Motor neuron (in vitro differentiated cells): Measurements from ENCODE around the gene SPATA1. TPM values are rescaled to one million over a fixed set of nuclear protein-coding genes. Genes with fewer than 3 reads are reported as not detected.
A peak's percentile ranks its signal among the peaks of the same experiment; 100 is the strongest.
"Not testable (repeated sequence)": the region's sequence is repeated elsewhere in the genome, so short reads cannot be mapped to it uniquely, and the experiment has no call there.

Source experiments
- ATAC-seq, 8 experiments: fragments of 200-7000 bp; cut with Tn5 transposase; replicated peaks in 6 of 8; 2 replicates each; pipeline ENCODE4 v1.8.0; 2021; ENCODE audit warnings: mild to moderate bottlenecking in 8 of 8, moderate library complexity in 8 of 8
- H3K27ac ChIP-seq, 2 donors: fragments of 250-450 bp; sonication (Bioruptor Pico); 2 replicates each; pipeline ENCODE4 v1.9.0; 2021; ENCODE audit warnings: antibody characterized with exemption in 2 of 2, mild to moderate bottlenecking in 2 of 2, moderate library complexity in 1 of 2
- H3K4me1 ChIP-seq, 2 donors: fragments of 250-450 bp; sonication (Bioruptor Pico); replicated peaks in 1 of 2; 2 replicates each; pipeline ENCODE4 v1.6.1; 2021; ENCODE audit warnings: antibody characterized with exemption in 2 of 2, mild to moderate bottlenecking in 2 of 2, moderate library complexity in 1 of 2
- H3K4me3 ChIP-seq, 5 donors: fragments of 250-450 bp; sonication (Bioruptor Pico); 2 replicates each; pipeline ENCODE4 v1.9.0; 2021; ENCODE audit warnings: antibody characterized with exemption in 5 of 5, mild to moderate bottlenecking in 5 of 5, moderate library complexity in 4 of 5
- WGBS, 10 experiments: fragments of 450-650 bp; shearing (Covaris generic); methylation state at CpG; one replicate each; pipeline ENCODE4 v1.0.0; 2022; 5-methylcytosine and 5-hydroxymethylcytosine counted together
- in situ Hi-C, 9 experiments: fragments of 400-800 bp; cut with MboI; loops; one replicate each; pipeline ENCODE4 v1.15.0; 2021; ENCODE audit warnings: low sequenced_read_pairs in 9 of 9, low pct_unique_long_range_greater_than_20kb in 2 of 9; ENCODE audit not compliant: unreplicated experiment in 9 of 9
- total RNA-seq, 8 experiments: library from RNA; unstranded; fragments of 300-600 nt; gene quantifications; 2 replicates each; pipeline versions ENCODE4 v1.2.3 to v1.2.4, GENCODE V29; 2022

SPATA1 gene
- total RNA-seq, 8 experiments from 2014 or later: 0.67 to 3.3 (median 1.6) TPM

- in situ Hi-C loops: loop anchor here in 1 of 9 experiments (25.0 kb wide), 1 partner anchor 444 kb away; no protein-coding TSS in a partner anchor
- no peak for ATAC-seq
- H3K27ac ChIP-seq: no peak overlapping the region
- no peaks in the 10 kb centered on the region for H3K4me1 ChIP-seq
- WGBS, 10 experiments: 78 to 100% (median 94%) methylated on average over 1 of the region's 1 CpG; no CpG with 5 or more reads in 3 of the 10 experiments
- H3K4me3 ChIP-seq: no peak overlapping the region
Measured at GRCh38 chr1:84493747-84494146, 12.4 kb upstream of the SPATA1 start.

- 82 to 100% (median 100%) methylated on average over 1 to 3 of the region's 3 CpGs; no CpG with 5 or more reads in 1 of the 10 experiments for WGBS, 10 experiments
- no peak for ATAC-seq
- Histone ChIP-seq H3K4me3 (no peak overlapping the region), H3K27ac (no peak overlapping the region), H3K4me1 (peaks cover 0 to 2% of the 10 kb centered on the region in 2 donors)
- in situ Hi-C loops: loop anchor here in 1 of 9 experiments (25.0 kb wide), 1 partner anchor 441 kb away; no protein-coding TSS in a partner anchor
Measured at GRCh38 chr1:84496498-84496897, 9.7 kb upstream of the SPATA1 start.

GRCh38 chr1:84497631-84498275, 8.4 kb upstream of the SPATA1 start:
- ATAC-seq: no peak
- in situ Hi-C loops: loop anchor here in 1 of 9 experiments (25.0 kb wide), 1 partner anchor 440 kb away; no protein-coding TSS in a partner anchor

GRCh38 chr1:84502927-84503326, 3.3 kb upstream of the SPATA1 start:
- in situ Hi-C loops: loop anchor here in 2 of 9 experiments (10.0 to 25.0 kb wide), 2 partner anchors 109 to 242 kb away; no protein-coding TSS in a partner anchor
- 18 to 70% (median 47%) methylated on average over 3 to 5 of the region's 5 CpGs; no CpG with 5 or more reads in 1 of the 10 experiments for whole genome bisulfite sequencing, 10 experiments
- no peak for ATAC-seq
- peaks cover 10 to 28% of the 10 kb centered on the region in 2 donors for H3K4me1 ChIP-seq
- no peak overlapping the region for H3K4me3 ChIP-seq
- H3K27ac ChIP-seq: no peak overlapping the region

More at GRCh38 chr1:84497631-84498275, 8.4 kb upstream of the SPATA1 start:
- Histone ChIP-seq H3K4me1 (peaks cover 0 to 6% of the 10 kb centered on the region in 2 donors), H3K4me3 (no peak overlapping the region), H3K27ac (no peak overlapping the region)
- 0 to 89% (median 52%) methylated on average over 1 to 2 of the region's 2 CpGs for WGBS, 10 experiments

GRCh38 chr1:84504580-84505492, 1.4 kb upstream of the SPATA1 start:
- no peak for ATAC-seq
- peak overlapping the region; percentile 80 to 96 (median 90) for H3K4me3 ChIP-seq
- H3K4me1 ChIP-seq: peaks cover 10 to 28% of the 10 kb centered on the region in 2 donors
- peak overlapping the region in 1 of 2 donors; percentile 83 for H3K27ac ChIP-seq
- in situ Hi-C loops: loop anchor here in 2 of 9 experiments (10.0 to 25.0 kb wide), 2 partner anchors 107 to 240 kb away; no protein-coding TSS in a partner anchor
- WGBS, 10 experiments: 0 to 20% (median 9%) methylated on average over 2 to 17 of the region's 17 CpGs

GRCh38 chr1:84505493-84506001, 639 bp upstream of the SPATA1 start:
- WGBS, 10 experiments: 0 to 2% (median 0%) methylated on average over 3 to 21 of the region's 47 CpGs; no CpG with 5 or more reads in 3 of the 10 experiments
- Histone ChIP-seq H3K4me3 (peak overlapping the region; percentile 80 to 96 (median 90)), H3K4me1 (peaks cover 10 to 28% of the 10 kb centered on the region in 2 donors), H3K27ac (peak overlapping the region; percentile 64 to 83)
- in situ Hi-C loops: loop anchor here in 2 of 9 experiments (10.0 to 25.0 kb wide), 2 partner anchors 107 to 239 kb away; no protein-coding TSS in a partner anchor
- ATAC-seq: peak; percentile 42 to 69 (median 64)

- H3K4me1 ChIP-seq: peaks cover 10 to 24% of the 10 kb centered on the region in 2 donors
- peak overlapping the region; percentile 1 to 83 for H3K27ac ChIP-seq
- WGBS, 10 experiments: 20 to 79% (median 41%) methylated on average over 3 to 12 of the region's 26 CpGs
- no peak for ATAC-seq
- H3K4me3 ChIP-seq: peak overlapping the region; percentile 80 to 96 (median 90)
- in situ Hi-C loops: loop anchor here in 2 of 9 experiments (10.0 to 25.0 kb wide), 2 partner anchors 105 to 238 kb away; no protein-coding TSS in a partner anchor
Measured at GRCh38 chr1:84506729-84507453, 705 bp downstream of the SPATA1 start.

- ATAC-seq, H3K27ac ChIP-seq, H3K4me3 ChIP-seq: not testable (repeated sequence)
- peaks cover 10 to 21% of the 10 kb centered on the region in 2 donors for H3K4me1 ChIP-seq
- WGBS, 10 experiments: 85 to 100% (median 92%) methylated on average over 1 to 14 of the region's 14 CpGs
- in situ Hi-C loops: loop anchor here in 2 of 9 experiments (10.0 to 25.0 kb wide), 2 partner anchors 104 to 237 kb away; no protein-coding TSS in a partner anchor
Measured at GRCh38 chr1:84507887-84508286, 1.7 kb downstream of the SPATA1 start.

- H3K4me1 ChIP-seq: peaks cover 4 to 14% of the 10 kb centered on the region in 2 donors
- H3K27ac ChIP-seq: no peak overlapping the region
- WGBS, 10 experiments: 91 to 100% (median 100%) methylated on average over 1 of the region's 1 CpG; no CpG with 5 or more reads in 1 of the 10 experiments
- in situ Hi-C loops: loop anchor here in 2 of 9 experiments (10.0 to 25.0 kb wide), 2 partner anchors 104 to 236 kb away; no protein-coding TSS in a partner anchor
- H3K4me3 ChIP-seq: no peak overlapping the region
- ATAC-seq: no peak
Measured at GRCh38 chr1:84508510-84508909, 2.3 kb downstream of the SPATA1 start.

GRCh38 chr1:84509029-84509428, 2.8 kb downstream of the SPATA1 start:
- 86 to 100% (median 96%) methylated on average over 1 to 4 of the region's 4 CpGs for WGBS, 10 experiments
- in situ Hi-C loops: loop anchor here in 2 of 9 experiments (10.0 to 25.0 kb wide), 2 partner anchors 103 to 236 kb away; no protein-coding TSS in a partner anchor
- Histone ChIP-seq H3K27ac (no peak overlapping the region), H3K4me1 (peaks cover 0 to 9% of the 10 kb centered on the region in 2 donors), H3K4me3 (no peak overlapping the region)
- no peak for ATAC-seq

GRCh38 chr1:84510165-84510564, 4.0 kb downstream of the SPATA1 start:
- in situ Hi-C loops: loop anchor here in 1 of 9 experiments (25.0 kb wide), 1 partner anchor 102 kb away; no protein-coding TSS in a partner anchor
- Histone ChIP-seq H3K4me1 (peaks cover 0 to 1% of the 10 kb centered on the region in 2 donors), H3K27ac (no peak overlapping the region), H3K4me3 (no peak overlapping the region)
- ATAC-seq: no peak
- 0 to 64% (median 50%) methylated on average over 1 to 2 of the region's 2 CpGs for WGBS, 10 experiments
